Testis (tissue), 3 donors: ENCODE results near the gene ECM1. TPM values are rescaled to one million over a fixed set of nuclear protein-coding genes. Genes with fewer than 3 reads are reported as not detected.

ENCODE experiments used
- DNase-seq: peaks from one replicate; pipeline ENCODE4 v3.0.0-alpha.2; 2019
- H3K27ac ChIP-seq, 2 donors: fragments of 200-600 bp; sonication (generic); one replicate each; pipeline ENCODE4 v1.5.1; 2019
- H3K27me3 ChIP-seq: fragments of 200-600 bp; sonication (generic); one replicate; pipeline ENCODE4 v1.5.1; 2019
- H3K36me3 ChIP-seq: fragments of 200-600 bp; sonication (generic); one replicate; pipeline ENCODE4 v1.5.1; 2017; ENCODE audit warnings: low read depth; ENCODE audit errors: missing control alignments
- H3K4me1 ChIP-seq: fragments of 200-600 bp; sonication (generic); one replicate; pipeline ENCODE4 v1.5.1; 2019
- H3K4me3 ChIP-seq, 2 donors: fragments of 200-600 bp; sonication (generic); one replicate each; pipeline ENCODE4 v1.5.1; 2017 to 2019
- H3K9me3 ChIP-seq: fragments of 200-600 bp; sonication (generic); one replicate; pipeline ENCODE4 v1.5.1; 2017
- CTCF ChIP-seq, 3 experiments: fragments of 450-650 bp in 2 of 3; fragments of 200-600 bp in 1 of 3; sonication (generic) in 1 of 3; IDR thresholded peaks; one replicate each; pipeline ENCODE4 v1.5.1; 2016 to 2019; ENCODE audit warnings: antibody characterized with exemption in 3 of 3, mild to moderate bottlenecking in 2 of 3, moderate library complexity in 1 of 3
- POLR2A ChIP-seq: fragments of 450-650 bp; IDR thresholded peaks from one replicate; pipeline ENCODE4 v1.6.1; 2017; ENCODE audit warnings: antibody characterized with exemption, mild to moderate bottlenecking, moderate library complexity
- WGBS, 2 donors: methylation state at CpG; one replicate each; pipeline ENCODE4 v1.1.5; 2018; 5-methylcytosine and 5-hydroxymethylcytosine counted together
- intact Hi-C: fragments of 100-400 bp; cut with DNase I; formaldehyde crosslinking; loops from one replicate; pipeline ENCODE4 v1.15.1; 2023; ENCODE audit warnings: low total_unique reads
- polyA plus RNA-seq: library from polyadenylated mRNA; stranded (reverse); fragments of 350-450 nt; fragmentation: Illumina TruSeq; extraction: RNeasy Lipid Tissue Mini Kit (QIAGEN cat#74804); gene quantifications from one replicate; pipeline ENCODE4 v1.2.3, GENCODE V29; 2014; ENCODE audit warnings: low read depth, low replicate concordance; ENCODE audit not compliant: insufficient read depth
- total RNA-seq, 2 donors: library from RNA; depleted of rRNA; stranded (reverse); fragments of >200 nt; gene quantifications; one replicate each; pipeline ENCODE4 v1.2.3, GENCODE V29; 2016

Gene ECM1
- total and polyA plus RNA-seq, 3 donors from 2014 or later = 4.6 to 16.9 (median 5.0) TPM

- H3K27ac ChIP-seq = peak overlapping the region; percentile 33 to 34
These were observed 21.1 kb downstream of the ECM1 start for GRCh38 chr1:150529017-150529416.

GRCh38 chr1:150530491-150531159 lies 22.7 kb downstream of the ECM1 start:
- TF ChIP-seq CTCF (IDR thresholded peaks at IDR 0.05) = no peak
- no peak for TF ChIP-seq POLR2A
- intact Hi-C loops = no loop called here

More at GRCh38 chr1:150529017-150529416, 21.1 kb downstream of the ECM1 start:
- no peak overlapping the region for H3K4me3 ChIP-seq
- 17 to 36% methylated on average over 4 of the region's 4 CpGs for WGBS, 2 donors
- TF ChIP-seq POLR2A = no peak
- no peak for TF ChIP-seq CTCF (IDR thresholded peaks at IDR 0.05)
- peaks cover 13% of the 10 kb centered on the region for H3K4me1 ChIP-seq
- peak; percentile 38 for DNase-seq
- intact Hi-C loops = no loop called here
- no peaks in the 10 kb centered on the region for H3K36me3 ChIP-seq
- H3K27me3 ChIP-seq = no peaks in the 10 kb centered on the region
- H3K9me3 ChIP-seq = no peaks in the 10 kb centered on the region

GRCh38 chr1:150532860-150533259 lies 25.0 kb downstream of the ECM1 start:
- DNase-seq = no peak
- H3K27ac ChIP-seq = peak overlapping the region in 1 of 2 donors; percentile 61
- H3K36me3 ChIP-seq = no peaks in the 10 kb centered on the region
- no peaks in the 10 kb centered on the region for H3K9me3 ChIP-seq
- H3K4me3 ChIP-seq = no peak overlapping the region
- 43 to 56% methylated on average over 3 to 5 of the region's 5 CpGs for WGBS, 2 donors
- TF ChIP-seq POLR2A (no peak), CTCF (IDR thresholded peaks at IDR 0.05) (no peak)
- intact Hi-C loops = no loop called here
- peaks cover 13% of the 10 kb centered on the region for H3K4me1 ChIP-seq
- no peaks in the 10 kb centered on the region for H3K27me3 ChIP-seq

More at GRCh38 chr1:150530491-150531159, 22.7 kb downstream of the ECM1 start:
- peaks cover 13% of the 10 kb centered on the region for H3K4me1 ChIP-seq
- no peaks in the 10 kb centered on the region for H3K9me3 ChIP-seq
- H3K4me3 ChIP-seq = no peak overlapping the region
- H3K27ac ChIP-seq = no peak overlapping the region
- no peak for DNase-seq
- H3K36me3 ChIP-seq = no peaks in the 10 kb centered on the region
- no peaks in the 10 kb centered on the region for H3K27me3 ChIP-seq
- WGBS, 2 donors = 95 to 96% methylated on average over 14 of the region's 14 CpGs

GRCh38 chr1:150534002-150534401 lies 26.1 kb downstream of the ECM1 start:
- Histone ChIP-seq H3K27me3 (no peaks in the 10 kb centered on the region), H3K4me3 (no peak overlapping the region), H3K9me3 (no peaks in the 10 kb centered on the region), H3K4me1 (peaks cover 8% of the 10 kb centered on the region), H3K36me3 (no peaks in the 10 kb centered on the region), H3K27ac (no peak overlapping the region)
- WGBS, 2 donors = 97 to 100% methylated on average over 5 to 6 of the region's 6 CpGs
- intact Hi-C loops = no loop called here
- DNase-seq = no peak
- TF ChIP-seq CTCF (IDR thresholded peaks at IDR 0.05) (no peak), POLR2A (no peak)
